GM10847 (cell line): ENCODE results near the gene C5orf46.

Experiments
- POLR2A ChIP-seq: IDR thresholded peaks from 2 replicates; pipeline ENCODE4 v1.6.1; 2011; ENCODE audit not compliant: insufficient read length; ENCODE audit errors: extremely low read depth

Gene C5orf46

DNA sequence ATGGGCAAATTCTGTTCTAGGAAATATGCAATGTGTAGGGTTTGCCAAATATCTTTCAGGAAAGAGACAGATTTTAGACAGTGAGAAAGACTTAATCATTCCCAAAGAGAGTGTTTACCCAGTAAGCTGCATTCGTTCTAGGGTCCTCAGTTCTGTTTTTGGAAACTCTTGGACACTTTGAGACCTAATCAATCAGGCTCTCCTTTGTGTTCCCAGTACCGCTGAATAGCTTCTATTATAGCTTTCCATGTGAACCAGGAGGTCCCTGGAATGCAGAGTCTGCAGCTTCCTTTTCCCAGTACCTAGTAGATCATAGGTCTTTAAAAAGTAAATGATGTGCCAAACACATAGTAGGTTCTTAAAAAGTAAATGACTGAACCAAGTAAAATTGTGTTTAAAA lies 63.5 kb downstream of the C5orf46 start:
- no peak for TF ChIP-seq POLR2A
